ENCODE measurements around the gene SOX18.
A peak's percentile ranks its signal among the peaks of the same experiment; 100 is the strongest.
"Not testable (repeated sequence)": the region's sequence is repeated elsewhere in the genome, so short reads cannot be mapped to it uniquely, and the experiment has no call there.

SOX18 gene

GRCh38 chr20:64049060-64049877 is at the start of gene SOX18:
Gene SOX18, minus strand, starts transcription at chr20:64049639. Its CDS starts 123 bp downstream, at chr20:64049516.
- DNase-seq: peak; percentile 61

GRCh38 chr20:64098471-64099013 is 49.1 kb upstream of the SOX18 start:
- no peak for DNase-seq

GRCh38 chr20:64096535-64096934 is 47.1 kb upstream of the SOX18 start:
- no peak for DNase-seq

- DNase-seq: no peak
These were observed 46.5 kb upstream of the SOX18 start for GRCh38 chr20:64095927-64096326.

GRCh38 chr20:64095455-64095854 is 46.0 kb upstream of the SOX18 start:
- no peak for DNase-seq

GRCh38 chr20:64093013-64093503 is 43.6 kb upstream of the SOX18 start:
- no peak for DNase-seq

- no peak for DNase-seq
These were observed 43.0 kb upstream of the SOX18 start for GRCh38 chr20:64092258-64093012.

- no peak for DNase-seq
These were observed 42.3 kb upstream of the SOX18 start for GRCh38 chr20:64091770-64092169.

- DNase-seq: no peak
These were observed 41.9 kb upstream of the SOX18 start for GRCh38 chr20:64091340-64091739.

GRCh38 chr20:64090165-64090564 is 40.7 kb upstream of the SOX18 start:
- no peak for DNase-seq

GRCh38 chr20:64088586-64088985 is 39.1 kb upstream of the SOX18 start:
- DNase-seq: not testable (repeated sequence)

- not testable (repeated sequence) for DNase-seq
These were observed 37.9 kb upstream of the SOX18 start for GRCh38 chr20:64087226-64087825.

- DNase-seq: no peak
These were observed 37.4 kb upstream of the SOX18 start for GRCh38 chr20:64086801-64087200.

- no peak for DNase-seq
These were observed 35.3 kb upstream of the SOX18 start for GRCh38 chr20:64084685-64085152.

GRCh38 chr20:64083804-64084684 is 34.6 kb upstream of the SOX18 start, which contains the start of gene LKAAEAR1:
Gene LKAAEAR1, minus strand, starts transcription at chr20:64084398. Its CDS starts 179 bp downstream, at chr20:64084219.
- DNase-seq: no peak

- peak; percentile 86 for DNase-seq
These were observed 34.0 kb upstream of the SOX18 start for GRCh38 chr20:64083378-64083803.

- no peak for DNase-seq
These were observed 33.5 kb upstream of the SOX18 start for GRCh38 chr20:64082820-64083377.

- no peak for DNase-seq
These were observed 32.8 kb upstream of the SOX18 start for GRCh38 chr20:64082126-64082731.

- no peak for DNase-seq
These were observed 32.2 kb upstream of the SOX18 start for GRCh38 chr20:64081624-64081964.

- DNase-seq: no peak
These were observed 31.6 kb upstream of the SOX18 start for GRCh38 chr20:64080813-64081623.

Measured in left hindlimb (tissue), 1 donor.